ENCODE results near the gene HMGN4.
"Not testable (repeated sequence)": the region's sequence is repeated elsewhere in the genome, so short reads cannot be mapped to it uniquely, and the experiment has no call there.

HMGN4 gene

DNA sequence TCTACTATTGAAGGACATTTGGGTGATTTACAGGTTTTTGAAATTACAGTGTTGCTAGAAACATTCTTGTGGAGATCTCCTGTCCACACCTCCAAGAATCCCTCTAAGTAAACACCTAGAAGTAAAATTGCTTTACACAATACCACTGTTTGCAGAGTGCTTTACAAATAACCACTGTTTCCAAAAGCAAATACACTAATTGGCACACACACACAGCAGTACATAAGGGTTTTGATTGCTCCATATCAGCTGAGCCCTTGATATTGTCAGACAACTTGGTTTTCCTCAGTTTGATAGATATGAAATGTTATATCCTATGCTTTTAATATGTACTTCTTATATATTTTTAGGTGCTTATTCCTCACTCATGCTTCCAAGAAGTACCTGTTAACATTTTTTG, 6.3 kb downstream of the HMGN4 start:
- no peak overlapping the region for H3K4me3 ChIP-seq (replicated peaks; ENCODE audit: insufficient read depth, low read length)
- no peaks in the 10 kb centered on the region for H3K27me3 ChIP-seq (ENCODE audit: insufficient read depth, poor library complexity, severe bottlenecking)
- DNase-seq (ENCODE audit: low read depth in 1 of 2, low spot score in 1 of 2) = no peak
- no peak overlapping the region for H3K27ac ChIP-seq (replicated peaks)
- TF ChIP-seq CTCF (IDR thresholded peaks at IDR 0.05; ENCODE audit: insufficient read depth, low read length) (no peak), POLR2AphosphoS5 (IDR thresholded peaks at IDR 0.05; ENCODE audit: low read depth) (no peak), SPI1 (IDR thresholded peaks at IDR 0.05; ENCODE audit: borderline replicate concordance, low read depth) (no peak), GABPA (IDR thresholded peaks at IDR 0.05; ENCODE audit: low read depth) (no peak)
- TF ChIP-seq, protein P1, sequence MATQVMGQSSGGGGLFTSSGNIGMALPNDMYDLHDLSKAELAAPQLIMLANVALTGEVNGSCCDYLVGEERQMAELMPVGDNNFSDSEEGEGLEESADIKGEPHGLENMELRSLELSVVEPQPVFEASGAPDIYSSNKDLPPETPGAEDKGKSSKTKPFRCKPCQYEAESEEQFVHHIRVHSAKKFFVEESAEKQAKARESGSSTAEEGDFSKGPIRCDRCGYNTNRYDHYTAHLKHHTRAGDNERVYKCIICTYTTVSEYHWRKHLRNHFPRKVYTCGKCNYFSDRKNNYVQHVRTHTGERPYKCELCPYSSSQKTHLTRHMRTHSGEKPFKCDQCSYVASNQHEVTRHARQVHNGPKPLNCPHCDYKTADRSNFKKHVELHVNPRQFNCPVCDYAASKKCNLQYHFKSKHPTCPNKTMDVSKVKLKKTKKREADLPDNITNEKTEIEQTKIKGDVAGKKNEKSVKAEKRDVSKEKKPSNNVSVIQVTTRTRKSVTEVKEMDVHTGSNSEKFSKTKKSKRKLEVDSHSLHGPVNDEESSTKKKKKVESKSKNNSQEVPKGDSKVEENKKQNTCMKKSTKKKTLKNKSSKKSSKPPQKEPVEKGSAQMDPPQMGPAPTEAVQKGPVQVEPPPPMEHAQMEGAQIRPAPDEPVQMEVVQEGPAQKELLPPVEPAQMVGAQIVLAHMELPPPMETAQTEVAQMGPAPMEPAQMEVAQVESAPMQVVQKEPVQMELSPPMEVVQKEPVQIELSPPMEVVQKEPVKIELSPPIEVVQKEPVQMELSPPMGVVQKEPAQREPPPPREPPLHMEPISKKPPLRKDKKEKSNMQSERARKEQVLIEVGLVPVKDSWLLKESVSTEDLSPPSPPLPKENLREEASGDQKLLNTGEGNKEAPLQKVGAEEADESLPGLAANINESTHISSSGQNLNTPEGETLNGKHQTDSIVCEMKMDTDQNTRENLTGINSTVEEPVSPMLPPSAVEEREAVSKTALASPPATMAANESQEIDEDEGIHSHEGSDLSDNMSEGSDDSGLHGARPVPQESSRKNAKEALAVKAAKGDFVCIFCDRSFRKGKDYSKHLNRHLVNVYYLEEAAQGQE (IDR thresholded peaks at IDR 0.05; ENCODE audit: insufficient replicate concordance, low read depth) = no peak

GRCh38 chr6:26545627-26546026, 7.5 kb downstream of the HMGN4 start:
- TF ChIP-seq POLR2AphosphoS5 (IDR thresholded peaks at IDR 0.05; ENCODE audit: low read depth) (no peak), SPI1 (IDR thresholded peaks at IDR 0.05; ENCODE audit: borderline replicate concordance, low read depth) (peak; percentile 62; the same call in 1 of the 2 replicates), CTCF (IDR thresholded peaks at IDR 0.05; ENCODE audit: insufficient read depth, low read length) (no peak), GABPA (IDR thresholded peaks at IDR 0.05; ENCODE audit: low read depth) (no peak)
- TF ChIP-seq, protein P1 (IDR thresholded peaks at IDR 0.05; ENCODE audit: insufficient replicate concordance, low read depth) = no peak
- no peak overlapping the region for H3K4me3 ChIP-seq (replicated peaks; ENCODE audit: insufficient read depth, low read length)
- peak overlapping the region; percentile 41 for H3K27ac ChIP-seq (replicated peaks)
- peak in 1 of 2 experiments; percentile 37 for DNase-seq (ENCODE audit: low read depth in 1 of 2, low spot score in 1 of 2)
- no peaks in the 10 kb centered on the region for H3K27me3 ChIP-seq (ENCODE audit: insufficient read depth, poor library complexity, severe bottlenecking)

- H3K27ac ChIP-seq (replicated peaks); DNase-seq (ENCODE audit: low read depth in 1 of 2, low spot score in 1 of 2); H3K27me3 ChIP-seq (ENCODE audit: insufficient read depth, poor library complexity, severe bottlenecking): not testable (repeated sequence)
Observed at GRCh38 chr6:26547363-26547762, 9.2 kb downstream of the HMGN4 start.

GRCh38 chr6:26550250-26550993, 12.3 kb downstream of the HMGN4 start:
- no peak overlapping the region for H3K27ac ChIP-seq (replicated peaks)
- DNase-seq (ENCODE audit: low read depth in 1 of 2, low spot score in 1 of 2) = peak in 1 of 2 experiments; percentile 42
- H3K27me3 ChIP-seq (ENCODE audit: insufficient read depth, poor library complexity, severe bottlenecking) = no peaks in the 10 kb centered on the region
- TF ChIP-seq GABPA (IDR thresholded peaks at IDR 0.05; ENCODE audit: low read depth) = peak; percentile 29
- TF ChIP-seq CTCF (IDR thresholded peaks at IDR 0.05; ENCODE audit: insufficient read depth, low read length) = no peak
- peak overlapping the region; percentile 66 for H3K4me3 ChIP-seq (replicated peaks; ENCODE audit: insufficient read depth, low read length)

More at GRCh38 chr6:26547363-26547762, 9.2 kb downstream of the HMGN4 start:
- not testable (repeated sequence) for H3K4me3 ChIP-seq (replicated peaks; ENCODE audit: insufficient read depth, low read length)
